ENCODE data around the gene HSD17B12. TPM values are rescaled to one million over a fixed set of nuclear protein-coding genes. Genes with fewer than 3 reads are reported as not detected.

Gene HSD17B12
- total RNA-seq, 4 donors from 2014 or later: 27.9 to 161 (median 99.8) TPM

- intact Hi-C loops (cut with DNase I; ENCODE audit: low total_unique reads): no loop called here
These were observed 131.9 kb downstream of the HSD17B12 start for GRCh38 chr11:43812471-43812870.

GRCh38 chr11:43818220-43818619 is 137.7 kb downstream of the HSD17B12 start:
- Histone ChIP-seq H3K27ac (no peak overlapping the region), H3K36me3 (no peaks in the 10 kb centered on the region), H3K4me3 (no peak overlapping the region), H3K9me3 (no peaks in the 10 kb centered on the region), H3K4me1 (no peaks in the 10 kb centered on the region), H3K27me3 (no peaks in the 10 kb centered on the region)
- no peak for DNase-seq
- intact Hi-C loops (cut with DNase I; ENCODE audit: low total_unique reads): no loop called here
- TF ChIP-seq POLR2A (IDR thresholded peaks at IDR 0.05): no peak
- TF ChIP-seq, protein P1, sequence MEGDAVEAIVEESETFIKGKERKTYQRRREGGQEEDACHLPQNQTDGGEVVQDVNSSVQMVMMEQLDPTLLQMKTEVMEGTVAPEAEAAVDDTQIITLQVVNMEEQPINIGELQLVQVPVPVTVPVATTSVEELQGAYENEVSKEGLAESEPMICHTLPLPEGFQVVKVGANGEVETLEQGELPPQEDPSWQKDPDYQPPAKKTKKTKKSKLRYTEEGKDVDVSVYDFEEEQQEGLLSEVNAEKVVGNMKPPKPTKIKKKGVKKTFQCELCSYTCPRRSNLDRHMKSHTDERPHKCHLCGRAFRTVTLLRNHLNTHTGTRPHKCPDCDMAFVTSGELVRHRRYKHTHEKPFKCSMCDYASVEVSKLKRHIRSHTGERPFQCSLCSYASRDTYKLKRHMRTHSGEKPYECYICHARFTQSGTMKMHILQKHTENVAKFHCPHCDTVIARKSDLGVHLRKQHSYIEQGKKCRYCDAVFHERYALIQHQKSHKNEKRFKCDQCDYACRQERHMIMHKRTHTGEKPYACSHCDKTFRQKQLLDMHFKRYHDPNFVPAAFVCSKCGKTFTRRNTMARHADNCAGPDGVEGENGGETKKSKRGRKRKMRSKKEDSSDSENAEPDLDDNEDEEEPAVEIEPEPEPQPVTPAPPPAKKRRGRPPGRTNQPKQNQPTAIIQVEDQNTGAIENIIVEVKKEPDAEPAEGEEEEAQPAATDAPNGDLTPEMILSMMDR (IDR thresholded peaks at IDR 0.05): no peak

More at GRCh38 chr11:43812471-43812870, 131.9 kb downstream of the HSD17B12 start:
- Histone ChIP-seq H3K4me1 (no peaks in the 10 kb centered on the region), H3K4me3 (no peak overlapping the region), H3K27ac (no peak overlapping the region), H3K27me3 (no peaks in the 10 kb centered on the region), H3K9me3 (no peaks in the 10 kb centered on the region), H3K36me3 (no peaks in the 10 kb centered on the region)
- no peak for DNase-seq
- TF ChIP-seq, protein P1 (IDR thresholded peaks at IDR 0.05): no peak
- no peak for TF ChIP-seq POLR2A (IDR thresholded peaks at IDR 0.05)

GRCh38 chr11:43819926-43820325 is 139.4 kb downstream of the HSD17B12 start:
- Histone ChIP-seq H3K9me3 (no peaks in the 10 kb centered on the region), H3K36me3 (no peaks in the 10 kb centered on the region), H3K27me3 (no peaks in the 10 kb centered on the region), H3K4me1 (no peaks in the 10 kb centered on the region), H3K4me3 (no peak overlapping the region), H3K27ac (no peak overlapping the region)
- intact Hi-C loops (cut with DNase I; ENCODE audit: low total_unique reads): no loop called here
- no peak for DNase-seq
- no peak for TF ChIP-seq POLR2A (IDR thresholded peaks at IDR 0.05)
- TF ChIP-seq, protein P1 (IDR thresholded peaks at IDR 0.05): no peak

DNA sequence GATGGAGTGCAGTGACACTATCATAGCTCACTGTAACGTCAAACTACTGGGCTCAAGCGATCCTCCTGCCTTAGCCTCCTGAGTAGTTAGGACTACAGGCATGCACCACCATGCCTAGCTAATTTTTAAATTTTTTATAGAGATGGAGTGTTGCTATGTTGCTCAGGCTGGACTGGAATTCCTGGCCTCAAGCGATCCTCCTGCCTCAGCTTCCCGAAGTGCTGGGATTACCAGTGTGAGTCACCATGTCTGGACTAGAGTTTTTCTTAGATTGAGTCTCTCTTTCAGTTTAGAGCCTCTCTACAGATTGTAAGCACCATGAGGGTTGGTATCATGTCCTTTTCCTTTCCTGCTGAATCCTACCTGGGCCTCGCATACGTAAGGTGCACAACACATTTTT is 142.8 kb downstream of the HSD17B12 start:
- Histone ChIP-seq H3K4me3 (no peak overlapping the region), H3K9me3 (no peaks in the 10 kb centered on the region), H3K36me3 (no peaks in the 10 kb centered on the region), H3K4me1 (no peaks in the 10 kb centered on the region), H3K27me3 (no peaks in the 10 kb centered on the region), H3K27ac (no peak overlapping the region)
- intact Hi-C loops (cut with DNase I; ENCODE audit: low total_unique reads): no loop called here
- TF ChIP-seq POLR2A (IDR thresholded peaks at IDR 0.05): no peak
- TF ChIP-seq, protein P1 (IDR thresholded peaks at IDR 0.05): no peak
- DNase-seq: no peak

GRCh38 chr11:43823851-43824250 is 143.3 kb downstream of the HSD17B12 start:
- TF ChIP-seq, protein P1 (IDR thresholded peaks at IDR 0.05): no peak
- TF ChIP-seq POLR2A (IDR thresholded peaks at IDR 0.05): no peak
- H3K9me3 ChIP-seq: no peaks in the 10 kb centered on the region
- no peak overlapping the region for H3K4me3 ChIP-seq
- H3K36me3 ChIP-seq: no peaks in the 10 kb centered on the region
- H3K27ac ChIP-seq: no peak overlapping the region
- DNase-seq: no peak
- H3K27me3 ChIP-seq: no peaks in the 10 kb centered on the region
- H3K4me1 ChIP-seq: no peaks in the 10 kb centered on the region
- intact Hi-C loops (cut with DNase I; ENCODE audit: low total_unique reads): no loop called here
